HEK293 (cell line): ENCODE data around the gene SH2B2.

Experiments
- CTCF ChIA-PET: fragments of 350-600 bp; formaldehyde crosslinking; extraction: SDS; loops from one replicate; lab custom pipeline; 2021; ENCODE audit warnings: antibody characterized with exemption; lab: Yijun Ruan, JAX
- POLR2A ChIA-PET: fragments of 300-600 bp; formaldehyde crosslinking; extraction: SDS; loops from one replicate; lab custom pipeline; 2020; ENCODE audit warnings: antibody characterized with exemption, inconsistent platforms; lab: Yijun Ruan, JAX
- H3K27ac ChIP-seq: fragments of 200-500 bp; sonication (Bioruptor generic); 2 replicates; pipeline ENCODE4 v1.5.1; 2014; ENCODE audit warnings: low read depth, low read length, control low read depth, inconsistent platforms; ENCODE audit errors: extremely low read depth
- H3K36me3 ChIP-seq, 2 experiments: fragments of 200-500 bp in 1 of 2; sonication (Bioruptor generic) in 1 of 2; 1 replicate in 1 of 2; 2 replicates in 1 of 2; pipeline ENCODE4 v1.5.1; 2014 to 2017; ENCODE audit warnings: inconsistent platforms in 2 of 2, low read length in 2 of 2; ENCODE audit not compliant: control insufficient read depth in 2 of 2, insufficient read depth in 1 of 2
- H3K4me1 ChIP-seq: fragments of 200-500 bp; sonication (Bioruptor generic); 2 replicates; pipeline ENCODE4 v1.5.1; 2014; ENCODE audit warnings: mild to moderate bottlenecking, low read length, inconsistent platforms; ENCODE audit not compliant: control insufficient read depth, insufficient read depth
- H3K4me3 ChIP-seq: 2 replicates; pipeline ENCODE4 v1.5.1; 2011; ENCODE audit warnings: low read depth, mild to moderate bottlenecking, control low read depth, low read length, moderate library complexity
- H3K9me3 ChIP-seq: fragments of 200-500 bp; sonication (Bioruptor generic); 2 replicates; pipeline ENCODE4 v1.5.1; 2014; ENCODE audit warnings: low read depth, low read length, inconsistent platforms; ENCODE audit not compliant: control insufficient read depth, insufficient read depth
- ATF2 ChIP-seq: fragments of 450-650 bp; formaldehyde crosslinking; IDR thresholded peaks from 2 replicates; pipeline ENCODE4 v1.5.1; 2016; ENCODE audit warnings: missing biosample characterization, missing genetic modification characterization, low read depth
- MEIS1 ChIP-seq: sonication (generic); formaldehyde crosslinking; IDR thresholded peaks from 2 replicates; pipeline ENCODE4 v1.8.1; 2022; ENCODE audit warnings: missing genetic modification reagents, mild to moderate bottlenecking, borderline replicate concordance
- TCF7L2 ChIP-seq: IDR thresholded peaks from 2 replicates; pipeline ENCODE4 v1.6.1; 2011; ENCODE audit warnings: low read depth, mild to moderate bottlenecking, inconsistent platforms, low read length, moderate library complexity, borderline replicate concordance
- ZFHX2 ChIP-seq: fragments of 450-650 bp; formaldehyde crosslinking; conservative IDR thresholded peaks from 2 replicates; pipeline ENCODE4 v1.5.1; 2016; ENCODE audit warnings: missing biosample characterization, missing genetic modification characterization
- ZNF155 ChIP-seq: fragments of 450-650 bp; formaldehyde crosslinking; IDR thresholded peaks from 2 replicates; pipeline ENCODE4 v1.5.1; 2016; ENCODE audit warnings: missing biosample characterization, missing genetic modification characterization
- ZNF24 ChIP-seq: fragments of 450-650 bp; formaldehyde crosslinking; IDR thresholded peaks from 2 replicates; pipeline ENCODE4 v1.5.1; 2016; ENCODE audit warnings: missing biosample characterization, missing genetic modification characterization
- ZNF362 ChIP-seq: fragments of 450-650 bp; formaldehyde crosslinking; IDR thresholded peaks from 2 replicates; pipeline ENCODE4 v1.5.1; 2016; ENCODE audit warnings: missing biosample characterization, missing genetic modification characterization
- ZNF37A ChIP-seq: fragments of 450-650 bp; IDR thresholded peaks from 2 replicates; pipeline ENCODE4 v1.5.1; 2018; ENCODE audit warnings: missing biosample characterization, missing genetic modification characterization
- ZNF530 ChIP-seq: fragments of 450-650 bp; formaldehyde crosslinking; IDR thresholded peaks from 2 replicates; pipeline ENCODE4 v1.5.1; 2016; ENCODE audit warnings: low read depth, missing biosample characterization, missing genetic modification characterization
- ZNF555 ChIP-seq: fragments of 450-650 bp; formaldehyde crosslinking; conservative IDR thresholded peaks from 2 replicates; pipeline ENCODE4 v1.5.1; 2017; ENCODE audit warnings: missing biosample characterization, mild to moderate bottlenecking, missing genetic modification characterization, inconsistent platforms
- ZNF561 ChIP-seq: fragments of 450-650 bp; IDR thresholded peaks from 2 replicates; pipeline ENCODE4 v1.5.1; 2018; ENCODE audit warnings: missing biosample characterization, missing genetic modification characterization, borderline replicate concordance
- ZNF580 ChIP-seq: fragments of 450-650 bp; formaldehyde crosslinking; IDR thresholded peaks from 2 replicates; pipeline ENCODE4 v1.5.1; 2016; ENCODE audit warnings: missing biosample characterization, missing genetic modification characterization
- ZNF596 ChIP-seq: fragments of 450-650 bp; IDR thresholded peaks from 2 replicates; pipeline ENCODE4 v1.5.0; 2018; ENCODE audit warnings: missing biosample characterization, mild to moderate bottlenecking, missing genetic modification characterization, moderate library complexity
- ZNF626 ChIP-seq: fragments of 450-650 bp; sonication (Bioruptor Pico); formaldehyde crosslinking; IDR thresholded peaks from 2 replicates; pipeline ENCODE4 v1.5.1; 2018; ENCODE audit warnings: missing biosample characterization, missing genetic modification characterization, inconsistent platforms
- ZNF645 ChIP-seq: fragments of 450-650 bp; formaldehyde crosslinking; IDR thresholded peaks from 2 replicates; pipeline ENCODE4; 2016; ENCODE audit warnings: missing biosample characterization, missing genetic modification characterization
- ZNF704 ChIP-seq: fragments of 450-650 bp; formaldehyde crosslinking; IDR thresholded peaks from 2 replicates; pipeline ENCODE4 v1.5.1; 2016; ENCODE audit warnings: missing biosample characterization, missing genetic modification characterization
- ZSCAN16 ChIP-seq: fragments of 450-650 bp; formaldehyde crosslinking; IDR thresholded peaks from 2 replicates; pipeline ENCODE4 v1.5.1; 2016; ENCODE audit warnings: missing biosample characterization, missing genetic modification characterization
- TF ChIP-seq, protein P1 (sequence below): fragments of 450-650 bp; formaldehyde crosslinking; IDR thresholded peaks from 2 replicates; pipeline ENCODE4 v1.5.1; 2017; ENCODE audit warnings: missing biosample characterization, missing genetic modification characterization
- TF ChIP-seq, protein P2 (sequence below): fragments of 450-650 bp; formaldehyde crosslinking; optimal IDR thresholded peaks from 2 replicates; pipeline ENCODE3; 2016; ENCODE audit warnings: missing biosample characterization, mild to moderate bottlenecking, missing genetic modification characterization
- TF ChIP-seq, protein P3 (sequence below): fragments of 450-650 bp; formaldehyde crosslinking; IDR thresholded peaks from 2 replicates; pipeline ENCODE4 v1.5.1; 2017; ENCODE audit warnings: missing biosample characterization, missing genetic modification characterization

Gene SH2B2

GRCh38 chr7:102258073-102258748 is 28.5 kb upstream of the SH2B2 start:
- ChIA-PET CTCF (interaction anchor here (0.6 to 0.7 kb wide), 2 partner anchors 658 to 679 kb away, joined by 3 read pairs; no protein-coding TSS in a partner anchor), POLR2A (no interaction called here)
- TF ChIP-seq ATF2 (tag by site-specific recombination) (no peak), ZNF24 (tag by site-specific recombination) (no peak), ZNF645 (no peak), ZNF362 (tag by site-specific recombination) (no peak), ZSCAN16 (tag by site-specific recombination) (no peak), ZFHX2 (tag by site-specific recombination) (no peak), TCF7L2 (no peak), ZNF561 (no peak), ZNF580 (tag by site-specific recombination) (no peak), ZNF704 (tag by site-specific recombination) (no peak), ZNF596 (tag by site-specific recombination) (no peak), ZNF555 (tag by site-specific recombination) (no peak), ZNF530 (no peak), ZNF155 (no peak), MEIS1 (CRISPR knock-in tag) (no peak), ZNF626 (tag by site-specific recombination) (no peak), ZNF37A (tag by site-specific recombination) (no peak)
- TF ChIP-seq, protein P1, sequence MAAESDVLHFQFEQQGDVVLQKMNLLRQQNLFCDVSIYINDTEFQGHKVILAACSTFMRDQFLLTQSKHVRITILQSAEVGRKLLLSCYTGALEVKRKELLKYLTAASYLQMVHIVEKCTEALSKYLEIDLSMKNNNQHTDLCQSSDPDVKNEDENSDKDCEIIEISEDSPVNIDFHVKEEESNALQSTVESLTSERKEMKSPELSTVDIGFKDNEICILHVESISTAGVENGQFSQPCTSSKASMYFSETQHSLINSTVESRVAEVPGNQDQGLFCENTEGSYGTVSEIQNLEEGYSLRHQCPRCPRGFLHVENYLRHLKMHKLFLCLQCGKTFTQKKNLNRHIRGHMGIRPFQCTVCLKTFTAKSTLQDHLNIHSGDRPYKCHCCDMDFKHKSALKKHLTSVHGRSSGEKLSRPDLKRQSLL (tag by site-specific recombination): no peak
- TF ChIP-seq, protein P2, sequence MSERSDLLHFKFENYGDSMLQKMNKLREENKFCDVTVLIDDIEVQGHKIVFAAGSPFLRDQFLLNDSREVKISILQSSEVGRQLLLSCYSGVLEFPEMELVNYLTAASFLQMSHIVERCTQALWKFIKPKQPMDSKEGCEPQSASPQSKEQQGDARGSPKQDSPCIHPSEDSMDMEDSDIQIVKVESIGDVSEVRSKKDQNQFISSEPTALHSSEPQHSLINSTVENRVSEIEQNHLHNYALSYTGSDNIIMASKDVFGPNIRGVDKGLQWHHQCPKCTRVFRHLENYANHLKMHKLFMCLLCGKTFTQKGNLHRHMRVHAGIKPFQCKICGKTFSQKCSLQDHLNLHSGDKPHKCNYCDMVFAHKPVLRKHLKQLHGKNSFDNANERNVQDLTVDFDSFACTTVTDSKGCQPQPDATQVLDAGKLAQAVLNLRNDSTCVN (tag by site-specific recombination): no peak
- TF ChIP-seq, protein P3, sequence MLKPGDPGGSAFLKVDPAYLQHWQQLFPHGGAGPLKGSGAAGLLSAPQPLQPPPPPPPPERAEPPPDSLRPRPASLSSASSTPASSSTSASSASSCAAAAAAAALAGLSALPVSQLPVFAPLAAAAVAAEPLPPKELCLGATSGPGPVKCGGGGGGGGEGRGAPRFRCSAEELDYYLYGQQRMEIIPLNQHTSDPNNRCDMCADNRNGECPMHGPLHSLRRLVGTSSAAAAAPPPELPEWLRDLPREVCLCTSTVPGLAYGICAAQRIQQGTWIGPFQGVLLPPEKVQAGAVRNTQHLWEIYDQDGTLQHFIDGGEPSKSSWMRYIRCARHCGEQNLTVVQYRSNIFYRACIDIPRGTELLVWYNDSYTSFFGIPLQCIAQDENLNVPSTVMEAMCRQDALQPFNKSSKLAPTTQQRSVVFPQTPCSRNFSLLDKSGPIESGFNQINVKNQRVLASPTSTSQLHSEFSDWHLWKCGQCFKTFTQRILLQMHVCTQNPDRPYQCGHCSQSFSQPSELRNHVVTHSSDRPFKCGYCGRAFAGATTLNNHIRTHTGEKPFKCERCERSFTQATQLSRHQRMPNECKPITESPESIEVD (tag by site-specific recombination): no peak
- Histone ChIP-seq H3K9me3 (no peaks in the 10 kb centered on the region), H3K4me1 (no peaks in the 10 kb centered on the region), H3K4me3 (no peak overlapping the region), H3K27ac (no peak overlapping the region), H3K36me3 (no peaks in the 10 kb centered on the region)
